RWPE2 (cell line): ENCODE measurements around the gene RPGR.

Experiments used
- ATAC-seq: fragments of 200-7000 bp; cut with Tn5 transposase; 3 replicates; pipeline ENCODE4 v1.9.1; 2021; ENCODE audit warnings: low read depth
- DNase-seq: peaks from one replicate; pipeline ENCODE4 v3.0.0-alpha.2; 2020; ENCODE audit warnings: low spot score
- H3K27ac ChIP-seq: fragments of 450-650 bp; 2 replicates; pipeline ENCODE4 v1.5.1; 2017; ENCODE audit warnings: mild to moderate bottlenecking; ENCODE audit not compliant: poor library complexity, severe bottlenecking
- H3K27me3 ChIP-seq: fragments of 250-450 bp; sonication (Bioruptor Pico); 2 replicates; pipeline ENCODE4 v1.5.1; 2021; ENCODE audit warnings: mild to moderate bottlenecking, moderate library complexity; ENCODE audit not compliant: insufficient read depth, poor library complexity, severe bottlenecking
- H3K36me3 ChIP-seq: fragments of 250-450 bp; sonication (Bioruptor Pico); 2 replicates; pipeline ENCODE4 v1.5.1; 2020; ENCODE audit warnings: low read depth, mild to moderate bottlenecking, moderate library complexity
- H3K4me1 ChIP-seq: fragments of 250-450 bp; sonication (Bioruptor Pico); 2 replicates; pipeline ENCODE4 v1.5.1; 2021; ENCODE audit warnings: mild to moderate bottlenecking, moderate library complexity; ENCODE audit not compliant: insufficient read depth, poor library complexity, severe bottlenecking
- H3K4me3 ChIP-seq: fragments of 250-450 bp; sonication (Bioruptor Pico); 2 replicates; pipeline ENCODE4 v1.5.1; 2021; ENCODE audit warnings: mild to moderate bottlenecking, moderate library complexity; ENCODE audit not compliant: severe bottlenecking
- H3K9me3 ChIP-seq: fragments of 250-450 bp; sonication (Bioruptor Pico); 2 replicates; pipeline ENCODE4 v1.5.1; 2021; ENCODE audit warnings: mild to moderate bottlenecking, moderate library complexity; ENCODE audit not compliant: severe bottlenecking
- TF ChIP-seq, protein P1 (sequence below): fragments of 450-650 bp; IDR thresholded peaks from one replicate; pipeline ENCODE4 v1.5.1; 2017; ENCODE audit warnings: mild to moderate bottlenecking, moderate library complexity; ENCODE audit not compliant: poor library complexity, severe bottlenecking

Gene RPGR

DNA sequence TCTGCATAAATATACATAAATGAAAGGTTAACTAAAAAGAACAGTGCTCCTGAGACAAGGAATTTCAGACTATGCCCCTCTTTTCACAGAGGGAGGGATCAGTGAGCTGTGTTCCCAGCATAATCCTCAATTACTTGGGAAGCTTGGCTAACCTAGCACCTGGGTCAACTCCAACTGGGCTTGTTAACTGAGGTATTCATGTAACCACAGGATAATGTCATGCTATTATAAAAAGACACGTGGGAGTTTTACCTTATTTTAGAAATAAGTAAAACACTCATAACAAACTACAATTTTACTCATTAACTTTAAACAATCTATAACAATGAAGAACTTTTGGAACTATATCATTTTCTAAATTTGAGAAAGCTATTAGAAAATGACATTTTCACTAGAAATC is 48.6 kb downstream of the RPGR start:
- H3K9me3 ChIP-seq, result no peaks in the 10 kb centered on the region
- ATAC-seq (no peak), DNase-seq (no peak)
- H3K36me3 ChIP-seq, result no peaks in the 10 kb centered on the region
- H3K4me3 ChIP-seq, result no peak overlapping the region
- H3K4me1 ChIP-seq, result peaks cover 8% of the 10 kb centered on the region
- no peak overlapping the region for H3K27ac ChIP-seq
- TF ChIP-seq, protein P1, sequence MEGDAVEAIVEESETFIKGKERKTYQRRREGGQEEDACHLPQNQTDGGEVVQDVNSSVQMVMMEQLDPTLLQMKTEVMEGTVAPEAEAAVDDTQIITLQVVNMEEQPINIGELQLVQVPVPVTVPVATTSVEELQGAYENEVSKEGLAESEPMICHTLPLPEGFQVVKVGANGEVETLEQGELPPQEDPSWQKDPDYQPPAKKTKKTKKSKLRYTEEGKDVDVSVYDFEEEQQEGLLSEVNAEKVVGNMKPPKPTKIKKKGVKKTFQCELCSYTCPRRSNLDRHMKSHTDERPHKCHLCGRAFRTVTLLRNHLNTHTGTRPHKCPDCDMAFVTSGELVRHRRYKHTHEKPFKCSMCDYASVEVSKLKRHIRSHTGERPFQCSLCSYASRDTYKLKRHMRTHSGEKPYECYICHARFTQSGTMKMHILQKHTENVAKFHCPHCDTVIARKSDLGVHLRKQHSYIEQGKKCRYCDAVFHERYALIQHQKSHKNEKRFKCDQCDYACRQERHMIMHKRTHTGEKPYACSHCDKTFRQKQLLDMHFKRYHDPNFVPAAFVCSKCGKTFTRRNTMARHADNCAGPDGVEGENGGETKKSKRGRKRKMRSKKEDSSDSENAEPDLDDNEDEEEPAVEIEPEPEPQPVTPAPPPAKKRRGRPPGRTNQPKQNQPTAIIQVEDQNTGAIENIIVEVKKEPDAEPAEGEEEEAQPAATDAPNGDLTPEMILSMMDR, result no peak
- H3K27me3 ChIP-seq, result no peaks in the 10 kb centered on the region

GRCh38 chrX:38277802-38278201 is 49.5 kb downstream of the RPGR start:
- no peaks in the 10 kb centered on the region for H3K27me3 ChIP-seq
- no peak overlapping the region for H3K27ac ChIP-seq
- no peaks in the 10 kb centered on the region for H3K36me3 ChIP-seq
- ATAC-seq, result peak; percentile 48; the same call in 2 of the 3 replicates
- no peak overlapping the region for H3K4me3 ChIP-seq
- H3K9me3 ChIP-seq, result no peaks in the 10 kb centered on the region
- TF ChIP-seq, protein P1, result no peak
- peaks cover 8% of the 10 kb centered on the region for H3K4me1 ChIP-seq
- DNase-seq, result no peak

- Histone ChIP-seq H3K4me3 (no peak overlapping the region), H3K27ac (no peak overlapping the region), H3K9me3 (no peaks in the 10 kb centered on the region), H3K36me3 (no peaks in the 10 kb centered on the region), H3K27me3 (no peaks in the 10 kb centered on the region), H3K4me1 (peaks cover 8% of the 10 kb centered on the region)
- DNase-seq, result no peak
- TF ChIP-seq, protein P1, result no peak
- no peak for ATAC-seq
These were observed 50.2 kb downstream of the RPGR start for GRCh38 chrX:38277136-38277535.

DNA sequence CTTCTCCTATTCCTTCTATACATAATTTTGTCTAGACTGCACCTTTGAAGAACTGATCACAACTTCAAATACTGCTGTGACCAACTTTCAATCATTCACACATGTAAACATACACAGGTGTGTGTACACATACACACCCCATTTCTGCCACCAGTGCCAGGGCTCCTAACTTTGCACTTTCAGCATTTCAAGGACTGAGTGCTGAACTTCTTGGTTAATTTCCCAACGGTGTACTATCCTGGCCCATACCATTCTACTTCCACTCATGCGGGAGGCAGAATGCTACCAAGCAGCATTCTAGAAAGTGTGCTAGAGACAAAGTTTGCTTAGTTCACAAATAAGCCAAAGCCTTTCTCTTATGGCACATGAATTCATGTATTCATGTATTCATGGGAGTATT is 51.2 kb downstream of the RPGR start:
- Histone ChIP-seq H3K9me3 (no peaks in the 10 kb centered on the region), H3K36me3 (no peaks in the 10 kb centered on the region), H3K4me1 (peaks cover 8% of the 10 kb centered on the region), H3K4me3 (no peak overlapping the region), H3K27ac (no peak overlapping the region), H3K27me3 (no peaks in the 10 kb centered on the region)
- DNase-seq, result no peak
- peak; percentile 20; the same call in 2 of the 3 replicates for ATAC-seq
- TF ChIP-seq, protein P1, result no peak

DNA sequence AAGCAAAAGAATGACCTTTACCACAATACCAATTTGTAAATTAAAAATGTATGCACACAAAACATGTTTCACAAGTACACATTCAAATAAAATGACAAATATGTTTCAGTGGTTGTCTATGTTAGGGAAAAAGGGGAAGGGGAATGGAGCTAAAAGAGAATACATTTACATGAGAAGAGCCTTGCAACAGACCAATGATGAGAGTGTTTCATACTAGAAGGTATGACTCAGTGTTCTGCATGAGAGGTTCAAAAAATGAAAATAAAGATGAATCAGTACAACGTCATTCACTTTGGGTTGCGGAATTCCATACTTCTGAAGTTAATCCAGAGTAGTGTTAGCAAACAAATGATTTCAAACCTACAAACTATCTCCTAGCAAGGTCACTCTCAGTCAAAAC is 51.7 kb downstream of the RPGR start:
- TF ChIP-seq, protein P1, result no peak
- no peak overlapping the region for H3K4me3 ChIP-seq
- H3K27ac ChIP-seq, result no peak overlapping the region
- peaks cover 8% of the 10 kb centered on the region for H3K4me1 ChIP-seq
- H3K36me3 ChIP-seq, result no peaks in the 10 kb centered on the region
- DNase-seq (no peak), ATAC-seq (peak; percentile 91)
- no peaks in the 10 kb centered on the region for H3K27me3 ChIP-seq
- H3K9me3 ChIP-seq, result no peaks in the 10 kb centered on the region
